Suprapubic skin (tissue), 4 donors: ENCODE measurements around the gene CCDC148.

Source experiments
- CTCF ChIP-seq, 2 donors: fragments of 200-600 bp in 1 of 2; fragments of 450-650 bp in 1 of 2; sonication (generic) in 1 of 2; IDR thresholded peaks; one replicate each; pipeline ENCODE4 v1.5.1; 2016 to 2019; ENCODE audit warnings: antibody characterized with exemption in 2 of 2, mild to moderate bottlenecking in 1 of 2, moderate library complexity in 1 of 2
- EP300 ChIP-seq: sonication (generic); formaldehyde crosslinking; IDR thresholded peaks from one replicate; pipeline ENCODE4 v1.6.1; 2017; ENCODE audit warnings: antibody characterized with exemption
- POLR2AphosphoS5 ChIP-seq, 3 donors: sonication (generic); formaldehyde crosslinking; IDR thresholded peaks; one replicate each; pipeline ENCODE4 v1.6.1; 2017; ENCODE audit warnings: antibody characterized with exemption in 3 of 3

GRCh38 chr2:158290225-158290624 is 166.3 kb downstream of the CCDC148 start:
- TF ChIP-seq CTCF (IDR thresholded peaks at IDR 0.05) (no peak), POLR2AphosphoS5 (IDR thresholded peaks at IDR 0.05) (no peak), EP300 (no peak)
